ENCODE results near the gene CDHR1.
A peak's percentile ranks its signal among the peaks of the same experiment; 100 is the strongest.

Gene CDHR1

DNA sequence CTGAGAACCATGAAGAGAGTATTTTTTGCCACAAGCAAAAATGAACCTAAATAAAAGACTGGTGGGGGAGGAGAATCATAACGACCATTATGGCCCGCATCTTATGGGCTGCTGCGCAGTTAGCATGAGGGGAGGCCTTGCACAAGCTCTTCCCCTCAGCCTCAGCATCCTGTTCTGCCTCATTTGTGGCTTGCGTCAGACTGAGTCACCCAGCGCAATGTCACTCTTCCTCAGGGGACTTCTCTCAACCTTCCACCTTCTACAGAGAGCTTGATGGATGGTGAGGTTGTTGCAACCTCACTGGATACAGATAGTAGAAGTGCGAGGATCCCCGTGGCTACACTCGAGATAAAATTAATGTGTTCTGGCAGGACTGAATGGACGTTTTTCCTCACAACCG lies 37.6 kb upstream of the CDHR1 start:
- TF ChIP-seq, protein P1, sequence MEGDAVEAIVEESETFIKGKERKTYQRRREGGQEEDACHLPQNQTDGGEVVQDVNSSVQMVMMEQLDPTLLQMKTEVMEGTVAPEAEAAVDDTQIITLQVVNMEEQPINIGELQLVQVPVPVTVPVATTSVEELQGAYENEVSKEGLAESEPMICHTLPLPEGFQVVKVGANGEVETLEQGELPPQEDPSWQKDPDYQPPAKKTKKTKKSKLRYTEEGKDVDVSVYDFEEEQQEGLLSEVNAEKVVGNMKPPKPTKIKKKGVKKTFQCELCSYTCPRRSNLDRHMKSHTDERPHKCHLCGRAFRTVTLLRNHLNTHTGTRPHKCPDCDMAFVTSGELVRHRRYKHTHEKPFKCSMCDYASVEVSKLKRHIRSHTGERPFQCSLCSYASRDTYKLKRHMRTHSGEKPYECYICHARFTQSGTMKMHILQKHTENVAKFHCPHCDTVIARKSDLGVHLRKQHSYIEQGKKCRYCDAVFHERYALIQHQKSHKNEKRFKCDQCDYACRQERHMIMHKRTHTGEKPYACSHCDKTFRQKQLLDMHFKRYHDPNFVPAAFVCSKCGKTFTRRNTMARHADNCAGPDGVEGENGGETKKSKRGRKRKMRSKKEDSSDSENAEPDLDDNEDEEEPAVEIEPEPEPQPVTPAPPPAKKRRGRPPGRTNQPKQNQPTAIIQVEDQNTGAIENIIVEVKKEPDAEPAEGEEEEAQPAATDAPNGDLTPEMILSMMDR (IDR thresholded peaks at IDR 0.05) = no peak

DNA sequence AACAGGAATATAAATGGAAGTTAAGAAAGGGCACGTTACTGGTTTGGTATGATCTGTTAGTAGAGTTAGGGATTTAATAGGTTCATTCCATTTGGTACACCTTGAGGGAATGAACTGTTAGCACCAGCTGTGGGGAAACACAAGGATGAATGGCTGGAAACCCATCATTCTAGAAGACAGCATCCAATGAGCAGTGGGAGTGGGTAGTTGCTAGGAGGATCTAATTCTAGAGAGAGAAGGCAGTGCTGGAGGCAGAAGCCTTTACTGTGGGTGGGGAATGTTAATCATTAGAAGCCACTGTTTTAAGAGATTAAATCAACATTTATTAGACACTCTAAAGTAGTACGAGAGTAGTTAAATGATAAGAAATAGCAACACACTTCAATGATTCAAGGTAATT lies 36.3 kb upstream of the CDHR1 start:
- TF ChIP-seq, protein P1 (IDR thresholded peaks at IDR 0.05) = no peak

DNA sequence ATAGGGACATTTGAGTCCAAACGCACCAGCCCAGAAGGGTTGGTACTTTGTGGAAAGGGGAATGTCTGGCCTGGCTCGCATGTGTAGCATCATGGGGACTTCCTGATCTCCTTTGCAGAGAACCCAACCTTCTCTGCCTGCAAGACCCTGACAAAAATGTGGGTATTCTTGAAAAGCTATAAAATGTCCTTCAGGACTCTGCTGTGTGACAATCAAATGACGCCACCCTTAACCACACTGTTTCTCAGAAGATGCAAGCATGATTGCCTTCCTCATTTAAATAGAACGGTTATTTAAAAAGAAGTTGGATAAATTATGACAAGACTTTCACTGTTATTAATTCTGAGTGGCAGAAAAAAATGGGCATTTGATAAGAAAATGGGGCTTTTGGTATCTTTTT lies 35.8 kb upstream of the CDHR1 start:
- TF ChIP-seq, protein P1 (IDR thresholded peaks at IDR 0.05) = no peak

DNA sequence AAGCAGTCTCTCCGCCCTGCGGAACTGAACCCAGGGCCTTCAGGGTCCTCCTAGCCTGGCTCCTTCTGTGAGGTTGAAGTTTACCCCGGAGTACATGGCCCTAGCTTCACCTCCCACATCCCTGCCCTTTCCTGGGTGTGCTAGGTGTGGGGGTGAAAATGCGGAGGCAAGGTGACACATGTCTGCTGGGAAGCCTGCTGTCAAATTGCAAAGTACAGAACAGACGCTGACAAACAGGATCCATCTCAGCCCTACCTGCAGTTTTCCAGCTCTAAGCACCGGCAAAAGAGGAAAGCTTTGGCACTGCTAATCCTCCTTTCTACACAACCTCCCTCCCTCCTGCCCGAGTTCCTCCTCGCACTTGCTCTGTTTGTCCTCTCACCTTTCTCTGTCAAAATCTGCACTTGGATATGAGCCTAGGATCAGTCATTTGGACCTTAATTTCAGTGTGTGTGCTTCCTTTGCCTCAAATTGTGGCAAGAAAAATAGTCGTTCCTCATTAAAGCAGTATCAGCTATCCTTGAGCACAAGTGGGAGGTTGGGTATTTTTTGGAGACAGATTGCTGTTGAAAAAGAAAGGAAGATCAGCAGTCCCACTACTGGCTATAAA lies 35.2 kb upstream of the CDHR1 start:
- TF ChIP-seq, protein P1 (IDR thresholded peaks at IDR 0.05) = no peak

DNA sequence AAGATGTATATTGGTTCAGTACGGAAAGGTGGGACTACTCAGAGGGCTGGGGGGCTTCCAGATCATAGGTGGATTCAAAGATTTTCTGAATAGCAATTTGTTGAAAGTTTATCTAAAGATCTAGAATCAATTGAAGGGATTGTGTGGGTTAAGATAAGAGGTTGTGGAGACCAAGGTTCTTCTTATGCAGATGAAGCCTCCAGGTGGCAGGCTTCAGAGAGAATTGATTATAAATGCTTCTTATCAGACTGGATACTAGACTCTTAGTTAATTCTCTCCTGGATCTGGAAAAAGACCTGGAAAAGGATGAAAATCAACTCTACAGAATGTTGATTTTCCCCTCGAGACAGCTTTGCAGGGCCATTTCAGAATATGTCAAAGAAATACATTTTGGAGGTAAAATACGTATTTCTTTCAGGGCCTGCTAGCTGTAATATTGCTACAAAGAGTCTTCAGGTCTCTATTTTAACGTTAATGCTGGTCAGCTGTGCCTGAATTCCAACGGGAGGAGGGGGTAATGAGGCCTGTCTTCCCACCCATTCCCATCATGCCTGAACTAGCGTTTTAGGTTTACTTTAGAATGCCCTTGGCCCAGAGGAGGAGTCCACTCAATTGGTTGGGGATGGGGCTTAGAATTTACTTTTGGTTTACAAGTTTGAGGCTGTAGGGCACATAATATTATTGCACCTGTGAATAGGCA lies 33.5 kb upstream of the CDHR1 start:
- TF ChIP-seq, protein P1 (IDR thresholded peaks at IDR 0.05) = peak; percentile 16; the same call in 1 of the 2 replicates

DNA sequence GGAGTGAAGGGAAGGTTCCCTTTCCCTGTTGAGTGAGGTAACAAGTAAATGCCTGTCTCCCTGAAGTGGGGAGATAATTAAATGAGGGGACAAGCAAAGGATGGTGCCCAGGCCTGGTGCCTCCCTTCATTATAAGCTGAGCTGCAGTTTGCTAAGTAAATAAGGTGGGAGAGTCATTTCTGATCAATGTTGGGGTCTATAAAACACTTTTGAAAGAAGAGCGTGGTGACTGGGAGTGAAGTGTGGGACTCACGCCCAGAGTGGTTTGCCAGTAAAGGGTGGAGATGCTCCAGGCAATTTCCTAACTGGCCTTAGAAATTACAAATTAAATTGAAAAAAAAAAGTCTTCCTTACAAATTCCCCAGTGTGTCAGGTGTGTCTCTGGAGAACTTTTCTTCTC lies 30.3 kb upstream of the CDHR1 start:
- TF ChIP-seq, protein P1 (IDR thresholded peaks at IDR 0.05) = no peak

DNA sequence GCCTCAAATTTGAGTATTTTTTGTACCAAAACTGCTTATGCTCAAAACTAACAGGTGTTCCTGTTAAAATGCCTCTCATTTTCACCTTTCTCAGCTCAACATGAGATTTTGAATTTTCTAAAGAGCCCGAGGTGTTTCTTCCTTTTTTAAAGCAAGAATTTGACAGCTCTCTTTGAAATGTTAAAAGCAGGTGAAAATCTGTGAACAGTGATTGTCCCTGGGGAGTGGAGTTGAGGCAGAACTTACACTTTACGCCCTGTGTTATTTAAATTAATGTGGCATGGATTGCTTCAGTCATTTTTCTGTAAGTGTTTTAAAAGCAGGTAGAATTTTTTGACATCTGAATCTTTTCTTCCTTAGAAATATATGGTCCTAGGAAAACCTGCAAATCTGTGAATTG lies 29.9 kb upstream of the CDHR1 start:
- TF ChIP-seq, protein P1 (IDR thresholded peaks at IDR 0.05) = no peak
